MCF 10A (cell line): Measurements from ENCODE around the gene ABCB8. TPM values are rescaled to one million over a fixed set of nuclear protein-coding genes. Genes with fewer than 3 reads are reported as not detected.

Experiments
- BruUV-seq: library from RNA; stranded (reverse); fragments of 400-500 nt; replicated peaks from 2 replicates; lab custom pipeline; 2021; lab: Mats Ljungman, UMichigan
- CTCF ChIA-PET: fragments of 300-600 bp; sonication (Branson Sonifier 250); formaldehyde crosslinking; extraction: SDS; loops from one replicate; lab custom pipeline; 2021; ENCODE audit warnings: antibody characterized with exemption, inconsistent platforms; lab: Yijun Ruan, JAX
- POLR2A ChIA-PET: fragments of 300-600, 350-650 bp; sonication (Branson Sonifier 250); formaldehyde crosslinking; extraction: SDS; loops from one replicate; lab custom pipeline; 2020; ENCODE audit warnings: antibody characterized with exemption, inconsistent platforms; lab: Yijun Ruan, JAX
- DNase-seq: peaks from one replicate; pipeline ENCODE4 v3.0.0-alpha.2; 2018; ENCODE audit not compliant: unreplicated experiment
- H3K27ac Mint-ChIP-seq: one replicate; pipeline ENCODE4 v1.8.0; 2022; ENCODE audit warnings: mild to moderate bottlenecking, low read depth, mixed read lengths; ENCODE audit not compliant: unreplicated experiment
- H3K27me3 Mint-ChIP-seq: one replicate; pipeline ENCODE4 v1.8.0; 2022; ENCODE audit warnings: mixed read lengths; ENCODE audit not compliant: insufficient read depth, unreplicated experiment
- H3K36me3 Mint-ChIP-seq: one replicate; pipeline ENCODE4 v1.8.0; 2022; ENCODE audit warnings: mild to moderate bottlenecking, moderate library complexity, mixed read lengths; ENCODE audit not compliant: insufficient read depth, unreplicated experiment
- H3K4me1 Mint-ChIP-seq: one replicate; pipeline ENCODE4 v1.8.0; 2022; ENCODE audit warnings: mixed read lengths; ENCODE audit not compliant: insufficient read depth, unreplicated experiment
- H3K4me3 Mint-ChIP-seq: one replicate; pipeline ENCODE4 v1.8.0; 2022; ENCODE audit warnings: mild to moderate bottlenecking, moderate library complexity, mixed read lengths; ENCODE audit not compliant: unreplicated experiment
- H3K9me3 Mint-ChIP-seq: one replicate; pipeline ENCODE4 v1.8.0; 2022; ENCODE audit warnings: mixed read lengths; ENCODE audit not compliant: unreplicated experiment
- intact Hi-C: fragments of 100-400 bp; cut with micrococcal nuclease; formaldehyde crosslinking; loops from 2 replicates; pipeline ENCODE4 v1.14.1; 2022
- total RNA-seq: library from RNA; stranded (reverse); gene quantifications from 2 replicates; pipeline ENCODE4 v1.2.3, GENCODE V29; 2022
- TF ChIP-seq, protein P1 (sequence below): fragments of 200-600 bp; IDR thresholded peaks from one replicate; pipeline ENCODE4 v1.8.0; 2022; ENCODE audit warnings: antibody characterized with exemption, mild to moderate bottlenecking; ENCODE audit not compliant: unreplicated experiment

ABCB8 gene
- total RNA-seq, 1 experiment from 2014 or later = 73.4 TPM

DNA sequence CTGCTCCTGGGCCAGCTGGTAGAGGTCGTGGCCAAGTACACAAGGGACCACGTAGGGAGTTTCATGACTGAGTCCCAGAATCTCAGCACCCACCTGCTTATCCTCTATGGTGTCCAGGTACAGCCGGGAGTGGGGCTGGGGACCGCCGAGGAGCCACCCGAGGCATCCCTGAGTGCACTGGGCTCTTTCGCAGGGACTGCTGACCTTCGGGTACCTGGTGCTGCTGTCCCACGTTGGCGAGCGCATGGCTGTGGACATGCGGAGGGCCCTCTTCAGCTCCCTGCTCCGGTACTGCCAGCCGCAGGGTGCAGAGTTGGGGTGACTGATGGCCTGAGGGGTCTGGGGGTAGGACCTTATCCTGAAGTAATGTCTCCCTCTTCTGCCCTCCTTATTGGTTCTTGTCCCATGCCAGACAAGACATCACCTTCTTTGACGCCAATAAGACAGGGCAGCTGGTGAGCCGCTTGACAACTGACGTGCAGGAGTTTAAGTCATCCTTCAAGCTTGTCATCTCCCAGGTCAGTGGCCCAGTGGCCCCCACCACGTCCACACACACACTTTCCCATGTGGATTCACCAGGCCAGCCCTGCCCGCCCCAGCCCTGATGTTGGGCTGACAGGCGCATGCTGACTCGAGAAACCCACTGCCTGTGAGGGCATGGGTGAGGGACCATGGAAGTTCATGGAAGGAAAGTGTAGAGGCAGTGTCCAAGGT, 6.2 kb downstream of the ABCB8 start:
- intact Hi-C loops = no loop called here
- Mint-ChIP-seq H3K36me3 (peaks cover 18% of the 10 kb centered on the region), H3K4me1 (peaks cover 15% of the 10 kb centered on the region), H3K27me3 (no peaks in the 10 kb centered on the region), H3K4me3 (no peak overlapping the region), H3K27ac (no peak overlapping the region), H3K9me3 (no peaks in the 10 kb centered on the region)
- CTCF ChIA-PET = interaction anchor here (0.6 to 0.8 kb wide), 4 partner anchors 53 to 281 kb away, joined by 3 to 4 read pairs (median 3); no protein-coding TSS in a partner anchor
- BruUV-seq = no TSS peak
- no peak for DNase-seq
- POLR2A ChIA-PET = no interaction called here
- TF ChIP-seq, protein P1, sequence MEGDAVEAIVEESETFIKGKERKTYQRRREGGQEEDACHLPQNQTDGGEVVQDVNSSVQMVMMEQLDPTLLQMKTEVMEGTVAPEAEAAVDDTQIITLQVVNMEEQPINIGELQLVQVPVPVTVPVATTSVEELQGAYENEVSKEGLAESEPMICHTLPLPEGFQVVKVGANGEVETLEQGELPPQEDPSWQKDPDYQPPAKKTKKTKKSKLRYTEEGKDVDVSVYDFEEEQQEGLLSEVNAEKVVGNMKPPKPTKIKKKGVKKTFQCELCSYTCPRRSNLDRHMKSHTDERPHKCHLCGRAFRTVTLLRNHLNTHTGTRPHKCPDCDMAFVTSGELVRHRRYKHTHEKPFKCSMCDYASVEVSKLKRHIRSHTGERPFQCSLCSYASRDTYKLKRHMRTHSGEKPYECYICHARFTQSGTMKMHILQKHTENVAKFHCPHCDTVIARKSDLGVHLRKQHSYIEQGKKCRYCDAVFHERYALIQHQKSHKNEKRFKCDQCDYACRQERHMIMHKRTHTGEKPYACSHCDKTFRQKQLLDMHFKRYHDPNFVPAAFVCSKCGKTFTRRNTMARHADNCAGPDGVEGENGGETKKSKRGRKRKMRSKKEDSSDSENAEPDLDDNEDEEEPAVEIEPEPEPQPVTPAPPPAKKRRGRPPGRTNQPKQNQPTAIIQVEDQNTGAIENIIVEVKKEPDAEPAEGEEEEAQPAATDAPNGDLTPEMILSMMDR = no peak

DNA sequence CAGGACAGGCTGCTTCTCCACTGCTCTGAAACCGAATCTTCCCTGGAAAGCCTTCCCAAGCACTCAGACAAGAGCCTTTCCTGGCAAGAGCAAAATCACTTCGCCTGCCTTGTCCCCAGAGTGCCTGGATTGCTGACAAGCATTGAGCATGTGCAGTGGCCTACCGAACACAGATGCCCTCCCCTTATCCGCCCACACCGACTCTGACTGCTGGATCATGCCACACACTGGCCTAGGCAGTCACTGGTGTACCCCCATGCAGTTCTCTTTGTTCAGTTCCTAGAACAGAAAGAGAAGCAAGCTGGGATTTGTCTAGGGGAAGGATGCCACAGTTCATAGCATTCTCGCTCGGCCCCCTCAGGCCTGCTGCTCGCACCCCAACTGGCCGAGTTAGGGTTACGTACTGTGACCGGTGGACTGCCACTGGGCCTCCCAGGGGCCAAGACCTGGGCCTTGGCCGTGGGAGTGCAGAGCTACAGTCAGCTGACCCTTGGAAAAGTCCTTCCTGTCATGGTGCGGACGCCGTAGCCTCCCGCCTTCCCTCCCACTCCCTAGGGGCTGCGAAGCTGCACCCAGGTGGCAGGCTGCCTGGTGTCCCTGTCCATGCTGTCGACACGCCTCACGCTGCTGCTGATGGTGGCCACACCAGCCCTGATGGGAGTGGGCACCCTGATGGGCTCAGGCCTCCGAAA, 6.9 kb downstream of the ABCB8 start:
- Mint-ChIP-seq H3K9me3 (no peaks in the 10 kb centered on the region), H3K4me3 (no peak overlapping the region), H3K27me3 (no peaks in the 10 kb centered on the region), H3K36me3 (peaks cover 25% of the 10 kb centered on the region), H3K4me1 (peaks cover 15% of the 10 kb centered on the region), H3K27ac (no peak overlapping the region)
- CTCF ChIA-PET = no interaction called here
- intact Hi-C loops = no loop called here
- BruUV-seq = no TSS peak
- TF ChIP-seq, protein P1 = no peak
- no peak for DNase-seq
- POLR2A ChIA-PET = no interaction called here

DNA sequence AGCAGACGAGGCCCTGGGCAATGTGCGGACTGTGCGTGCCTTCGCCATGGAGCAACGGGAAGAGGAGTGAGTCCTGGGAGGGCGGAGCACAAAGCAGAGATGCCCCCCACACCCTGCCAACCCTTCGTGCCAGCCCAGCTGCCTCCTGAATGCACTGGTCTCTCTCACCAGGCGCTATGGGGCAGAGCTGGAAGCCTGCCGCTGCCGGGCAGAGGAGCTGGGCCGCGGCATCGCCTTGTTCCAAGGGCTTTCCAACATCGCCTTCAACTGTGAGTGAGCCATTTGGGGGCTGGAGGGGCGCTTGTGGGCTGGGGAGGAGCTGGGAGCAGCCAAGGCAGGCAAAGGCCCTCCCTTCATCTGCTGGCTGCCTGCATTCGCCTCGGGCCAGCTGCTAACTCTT, 7.7 kb downstream of the ABCB8 start:
- BruUV-seq = no TSS peak

More for the DNA sequence above, 7.7 kb downstream of the ABCB8 start:
- intact Hi-C loops = no loop called here
- Mint-ChIP-seq H3K9me3 (no peaks in the 10 kb centered on the region), H3K4me3 (no peak overlapping the region), H3K27me3 (no peaks in the 10 kb centered on the region), H3K27ac (no peak overlapping the region), H3K4me1 (peaks cover 15% of the 10 kb centered on the region), H3K36me3 (peaks cover 27% of the 10 kb centered on the region)
- ChIA-PET POLR2A (no interaction called here), CTCF (interaction anchor here (0.7 to 1.2 kb wide), 2 partner anchors 27 to 131 kb away, joined by 3 read pairs; no protein-coding TSS in a partner anchor)
- TF ChIP-seq, protein P1 = no peak
- no peak for DNase-seq
